HepG2 (cell line): ENCODE results near the gene CLIC3. TPM values are rescaled to one million over a fixed set of nuclear protein-coding genes. Genes with fewer than 3 reads are reported as not detected.

Experiments
- ATF7-NPFF ChIP-seq: sonication (generic); formaldehyde crosslinking; IDR thresholded peaks from 2 replicates; pipeline ENCODE4 v1.8.1; 2023; ENCODE audit warnings: mild to moderate bottlenecking, low read depth, missing genetic modification reagents, moderate library complexity
- GATAD1 ChIP-seq: IDR thresholded peaks from 2 replicates; pipeline ENCODE4 v1.6.1; 2016; ENCODE audit warnings: missing genetic modification reagents, missing compliant biosample characterization
- KDM1A ChIP-seq: IDR thresholded peaks from 2 replicates; pipeline ENCODE4 v1.6.1; 2016; ENCODE audit warnings: missing compliant biosample characterization
- KMT2A ChIP-seq: sonication (generic); formaldehyde crosslinking; IDR thresholded peaks from 2 replicates; pipeline ENCODE4 v1.4.0; 2020; ENCODE audit warnings: missing genetic modification reagents
- POLR2AphosphoS2 ChIP-seq: IDR thresholded peaks from 2 replicates; pipeline ENCODE4 v1.6.1; 2011; ENCODE audit warnings: low read depth, low read length, improper control_type of control experiment
- RCOR2 ChIP-seq: IDR thresholded peaks from 2 replicates; pipeline ENCODE4 v1.6.1; 2016; ENCODE audit warnings: missing biosample characterization, missing genetic modification reagents
- ZNF224 ChIP-seq: sonication (generic); formaldehyde crosslinking; IDR thresholded peaks from 2 replicates; pipeline ENCODE4 v1.5.0; 2020; ENCODE audit warnings: mild to moderate bottlenecking, missing genetic modification reagents
- ZNF230 ChIP-seq: sonication (generic); formaldehyde crosslinking; IDR thresholded peaks from 2 replicates; pipeline ENCODE4 v1.4.0; 2020; ENCODE audit warnings: mild to moderate bottlenecking, missing genetic modification reagents
- ZNF260 ChIP-seq: sonication (generic); formaldehyde crosslinking; IDR thresholded peaks from 2 replicates; pipeline ENCODE4 v1.4.0; 2020; ENCODE audit warnings: missing genetic modification reagents, low read depth, mild to moderate bottlenecking, borderline replicate concordance
- ZNF430 ChIP-seq: sonication (generic); formaldehyde crosslinking; IDR thresholded peaks from 2 replicates; pipeline ENCODE4 v1.9.0; 2021; ENCODE audit warnings: mild to moderate bottlenecking, missing genetic modification reagents
- ZNF607 ChIP-seq: sonication (generic); formaldehyde crosslinking; IDR thresholded peaks from 2 replicates; pipeline ENCODE4 v1.5.1; 2020; ENCODE audit warnings: missing genetic modification reagents, mild to moderate bottlenecking, borderline replicate concordance
- ZNF7 ChIP-seq: IDR thresholded peaks from 2 replicates; pipeline ENCODE4 v1.6.1; 2016; ENCODE audit warnings: missing biosample characterization, missing genetic modification reagents
- ZNF766 ChIP-seq: sonication (generic); formaldehyde crosslinking; IDR thresholded peaks from 2 replicates; pipeline ENCODE4 v1.5.0; 2020; ENCODE audit warnings: missing genetic modification reagents, borderline replicate concordance
- ZNF850 ChIP-seq: sonication (generic); formaldehyde crosslinking; conservative IDR thresholded peaks from 2 replicates; pipeline ENCODE4 v1.9.0; 2021; ENCODE audit warnings: mild to moderate bottlenecking, missing genetic modification reagents
- polyA plus RNA-seq, 8 experiments: library from polyadenylated mRNA; depleted of rRNA in 3 of 8; stranded (reverse) in 7 of 8; unstranded in 1 of 8; fragments of >200 nt; fragmentation: Illumina TruSeq in 4 of 8; extraction: Trizol in 4 of 8; gene quantifications; 2 replicates each; pipeline versions ENCODE4 v1.2.1 to v1.2.3, GENCODE V29; 2011 to 2016; ENCODE audit warnings: low read depth in 4 of 8, missing spikeins in 1 of 8, mixed read lengths in 1 of 8; ENCODE audit not compliant: insufficient read depth in 1 of 8
- total RNA-seq, 5 experiments: library from RNA; depleted of rRNA; stranded (reverse); fragments of >200 nt; fragmentation: Illumina TruSeq; extraction: Trizol; gene quantifications; 2 replicates each; pipeline ENCODE4 v1.2.3, GENCODE V29; 2016; ENCODE audit warnings: low read depth in 1 of 5
- TF ChIP-seq, protein P1 (sequence below): IDR thresholded peaks from 2 replicates; pipeline ENCODE4 v1.6.1; 2016; ENCODE audit warnings: low read depth, control low read depth
- TF ChIP-seq, protein P2 (sequence below): sonication (generic); formaldehyde crosslinking; IDR thresholded peaks from 2 replicates; pipeline ENCODE4 v1.4.0; 2020; ENCODE audit warnings: missing genetic modification reagents
- TF ChIP-seq, protein P3 (sequence below): IDR thresholded peaks from 2 replicates; pipeline ENCODE4 v1.6.1; 2016; ENCODE audit warnings: missing compliant biosample characterization, missing genetic modification reagents, borderline replicate concordance
- TF ChIP-seq, protein P4 (sequence below): sonication (generic); formaldehyde crosslinking; IDR thresholded peaks from 2 replicates; pipeline ENCODE4 v1.8.1; 2023; ENCODE audit warnings: mild to moderate bottlenecking, inconsistent platforms, moderate library complexity, missing genetic modification reagents, borderline replicate concordance
- TF ChIP-seq, protein P5 (sequence below): sonication (generic); formaldehyde crosslinking; IDR thresholded peaks from 2 replicates; pipeline ENCODE4 v1.4.0; 2020; ENCODE audit warnings: missing genetic modification reagents
- TF ChIP-seq, protein P6 (sequence below): sonication (generic); IDR thresholded peaks from 2 replicates; pipeline ENCODE4 v1.6.1; 2016; ENCODE audit warnings: low read depth, borderline replicate concordance
- TF ChIP-seq, protein P7 (sequence below): sonication (generic); formaldehyde crosslinking; IDR thresholded peaks from 2 replicates; pipeline ENCODE4 v1.4.0; 2020; ENCODE audit warnings: mild to moderate bottlenecking, missing genetic modification reagents

CLIC3 gene
- total and polyA plus RNA-seq, 2 of the 13 experiments (the other 11 are each of a cell fraction or from before 2014, with no cell fraction given) = 0.51 to 1.5 TPM

DNA sequence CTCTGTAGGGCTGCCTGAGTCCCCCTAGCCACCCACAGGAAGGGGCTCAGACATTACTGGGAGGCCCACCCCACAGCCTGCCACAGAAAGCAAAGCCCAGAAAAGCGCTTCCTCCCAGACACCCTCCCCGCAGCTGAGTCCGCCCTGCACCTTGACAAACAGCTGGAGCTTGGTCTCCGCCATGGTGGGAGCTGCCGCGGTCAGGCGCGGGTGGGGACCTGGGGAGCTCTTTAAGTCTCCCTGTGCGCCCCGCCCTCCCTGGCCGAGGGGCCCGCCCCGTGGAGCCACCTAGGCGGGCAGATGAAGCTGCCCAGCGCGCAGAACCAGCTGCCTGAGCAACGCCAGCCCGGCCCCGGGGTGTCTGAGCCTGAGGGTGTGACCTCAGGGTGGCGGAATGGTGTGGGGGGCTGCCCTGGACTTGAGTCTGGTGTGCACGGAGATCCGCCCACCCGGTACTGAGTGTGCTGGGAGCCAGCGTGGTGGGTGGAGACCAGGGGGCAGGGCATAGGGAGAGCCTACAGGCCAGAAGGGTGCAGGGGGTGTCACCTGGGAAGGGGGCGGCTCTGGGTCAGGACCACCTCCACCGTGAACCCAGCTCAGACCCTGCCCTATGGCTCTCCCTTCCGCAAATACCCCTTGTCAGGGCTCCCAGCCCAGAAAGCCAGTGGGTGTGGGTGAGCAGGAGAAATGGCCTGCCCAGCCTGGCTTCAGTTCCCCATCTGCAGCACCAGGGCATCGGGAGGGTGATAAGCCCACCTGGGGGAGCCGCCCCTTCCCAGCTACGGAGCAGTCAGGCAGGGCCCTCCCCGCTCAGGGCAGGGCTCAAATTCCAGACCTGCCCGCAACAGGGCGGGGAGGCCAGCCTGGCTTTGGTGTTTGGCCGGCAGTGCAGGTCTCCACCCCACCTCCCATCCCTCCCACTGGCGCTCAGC lies at the start of gene CLIC3 (continued):
- peak; percentile 54; the same call in 1 of the 2 replicates for TF ChIP-seq ZNF607
- no peak for TF ChIP-seq ZNF260
- no peak for TF ChIP-seq ZNF7 (CRISPR knock-in tag)
- TF ChIP-seq ZNF224 (CRISPR knock-in tag) = 0 out of 2 replicates have a peak, but pooled peaks have one; percentile 46
- no peak for TF ChIP-seq ZNF766 (CRISPR knock-in tag)
- peak; percentile 63; the same call in 1 of the 2 replicates for TF ChIP-seq ATF7-NPFF
- no peak for TF ChIP-seq ZNF850
- TF ChIP-seq, protein P1, sequence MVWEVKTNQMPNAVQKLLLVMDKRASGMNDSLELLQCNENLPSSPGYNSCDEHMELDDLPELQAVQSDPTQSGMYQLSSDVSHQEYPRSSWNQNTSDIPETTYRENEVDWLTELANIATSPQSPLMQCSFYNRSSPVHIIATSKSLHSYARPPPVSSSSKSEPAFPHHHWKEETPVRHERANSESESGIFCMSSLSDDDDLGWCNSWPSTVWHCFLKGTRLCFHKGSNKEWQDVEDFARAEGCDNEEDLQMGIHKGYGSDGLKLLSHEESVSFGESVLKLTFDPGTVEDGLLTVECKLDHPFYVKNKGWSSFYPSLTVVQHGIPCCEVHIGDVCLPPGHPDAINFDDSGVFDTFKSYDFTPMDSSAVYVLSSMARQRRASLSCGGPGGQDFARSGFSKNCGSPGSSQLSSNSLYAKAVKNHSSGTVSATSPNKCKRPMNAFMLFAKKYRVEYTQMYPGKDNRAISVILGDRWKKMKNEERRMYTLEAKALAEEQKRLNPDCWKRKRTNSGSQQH (CRISPR knock-in tag) = 0 out of 2 replicates have a peak, but pooled peaks have one; percentile 13
- TF ChIP-seq, protein P2, sequence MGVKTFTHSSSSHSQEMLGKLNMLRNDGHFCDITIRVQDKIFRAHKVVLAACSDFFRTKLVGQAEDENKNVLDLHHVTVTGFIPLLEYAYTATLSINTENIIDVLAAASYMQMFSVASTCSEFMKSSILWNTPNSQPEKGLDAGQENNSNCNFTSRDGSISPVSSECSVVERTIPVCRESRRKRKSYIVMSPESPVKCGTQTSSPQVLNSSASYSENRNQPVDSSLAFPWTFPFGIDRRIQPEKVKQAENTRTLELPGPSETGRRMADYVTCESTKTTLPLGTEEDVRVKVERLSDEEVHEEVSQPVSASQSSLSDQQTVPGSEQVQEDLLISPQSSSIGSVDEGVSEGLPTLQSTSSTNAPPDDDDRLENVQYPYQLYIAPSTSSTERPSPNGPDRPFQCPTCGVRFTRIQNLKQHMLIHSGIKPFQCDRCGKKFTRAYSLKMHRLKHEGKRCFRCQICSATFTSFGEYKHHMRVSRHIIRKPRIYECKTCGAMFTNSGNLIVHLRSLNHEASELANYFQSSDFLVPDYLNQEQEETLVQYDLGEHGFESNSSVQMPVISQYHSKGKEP (CRISPR knock-in tag) = no peak
- no peak for TF ChIP-seq GATAD1 (CRISPR knock-in tag)
- TF ChIP-seq, protein P3, sequence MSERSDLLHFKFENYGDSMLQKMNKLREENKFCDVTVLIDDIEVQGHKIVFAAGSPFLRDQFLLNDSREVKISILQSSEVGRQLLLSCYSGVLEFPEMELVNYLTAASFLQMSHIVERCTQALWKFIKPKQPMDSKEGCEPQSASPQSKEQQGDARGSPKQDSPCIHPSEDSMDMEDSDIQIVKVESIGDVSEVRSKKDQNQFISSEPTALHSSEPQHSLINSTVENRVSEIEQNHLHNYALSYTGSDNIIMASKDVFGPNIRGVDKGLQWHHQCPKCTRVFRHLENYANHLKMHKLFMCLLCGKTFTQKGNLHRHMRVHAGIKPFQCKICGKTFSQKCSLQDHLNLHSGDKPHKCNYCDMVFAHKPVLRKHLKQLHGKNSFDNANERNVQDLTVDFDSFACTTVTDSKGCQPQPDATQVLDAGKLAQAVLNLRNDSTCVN = no peak
- TF ChIP-seq, protein P4, sequence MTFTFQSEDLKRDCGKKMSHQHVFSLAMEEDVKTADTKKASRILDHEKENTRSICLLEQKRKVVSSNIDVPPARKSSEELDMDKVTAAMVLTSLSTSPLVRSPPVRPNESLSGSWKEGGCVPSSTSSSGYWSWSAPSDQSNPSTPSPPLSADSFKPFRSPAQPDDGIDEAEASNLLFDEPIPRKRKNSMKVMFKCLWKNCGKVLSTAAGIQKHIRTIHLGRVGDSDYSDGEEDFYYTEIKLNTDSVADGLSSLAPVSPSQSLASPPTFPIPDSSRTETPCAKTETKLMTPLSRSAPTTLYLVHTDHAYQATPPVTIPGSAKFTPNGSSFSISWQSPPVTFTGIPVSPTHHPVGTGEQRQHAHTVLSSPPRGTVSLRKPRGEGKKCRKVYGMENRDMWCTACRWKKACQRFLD (CRISPR knock-in tag) = 0 out of 2 replicates have a peak, but pooled peaks have one; percentile 39
- TF ChIP-seq, protein P5, sequence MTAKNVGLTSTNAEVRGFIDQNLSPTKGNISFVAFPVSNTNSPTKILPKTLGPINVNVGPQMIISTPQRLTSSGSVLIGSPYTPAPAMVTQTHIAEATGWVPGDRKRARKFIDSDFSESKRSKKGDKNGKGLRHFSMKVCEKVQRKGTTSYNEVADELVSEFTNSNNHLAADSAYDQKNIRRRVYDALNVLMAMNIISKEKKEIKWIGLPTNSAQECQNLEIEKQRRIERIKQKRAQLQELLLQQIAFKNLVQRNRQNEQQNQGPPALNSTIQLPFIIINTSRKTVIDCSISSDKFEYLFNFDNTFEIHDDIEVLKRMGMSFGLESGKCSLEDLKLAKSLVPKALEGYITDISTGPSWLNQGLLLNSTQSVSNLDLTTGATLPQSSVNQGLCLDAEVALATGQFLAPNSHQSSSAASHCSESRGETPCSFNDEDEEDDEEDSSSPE = no peak
- TF ChIP-seq, protein P6, sequence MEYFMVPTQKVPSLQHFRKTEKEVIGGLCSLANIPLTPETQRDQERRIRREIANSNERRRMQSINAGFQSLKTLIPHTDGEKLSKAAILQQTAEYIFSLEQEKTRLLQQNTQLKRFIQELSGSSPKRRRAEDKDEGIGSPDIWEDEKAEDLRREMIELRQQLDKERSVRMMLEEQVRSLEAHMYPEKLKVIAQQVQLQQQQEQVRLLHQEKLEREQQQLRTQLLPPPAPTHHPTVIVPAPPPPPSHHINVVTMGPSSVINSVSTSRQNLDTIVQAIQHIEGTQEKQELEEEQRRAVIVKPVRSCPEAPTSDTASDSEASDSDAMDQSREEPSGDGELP = peak; percentile 70; the same call in 1 of the 2 replicates
- TF ChIP-seq, protein P7, sequence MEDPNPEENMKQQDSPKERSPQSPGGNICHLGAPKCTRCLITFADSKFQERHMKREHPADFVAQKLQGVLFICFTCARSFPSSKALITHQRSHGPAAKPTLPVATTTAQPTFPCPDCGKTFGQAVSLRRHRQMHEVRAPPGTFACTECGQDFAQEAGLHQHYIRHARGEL (CRISPR knock-in tag) = no peak
- no peak for TF ChIP-seq RCOR2 (CRISPR knock-in tag)
- TF ChIP-seq POLR2AphosphoS2 = no peak
- TF ChIP-seq ZNF230 = no peak
- TF ChIP-seq KMT2A (CRISPR knock-in tag) = 0 out of 2 replicates have a peak, but pooled peaks have one; percentile 14
- no peak for TF ChIP-seq KDM1A (CRISPR knock-in tag)
- peak; percentile 54; the same call in 1 of the 2 replicates for TF ChIP-seq ZNF430 (CRISPR knock-in tag)
